22Rv1 (cell line): Measurements from ENCODE around the gene SMAD4.

Source experiments
- CTCF ChIP-seq: fragments of 450-650 bp; IDR thresholded peaks from 2 replicates; pipeline ENCODE4 v1.5.1; 2017; ENCODE audit warnings: mild to moderate bottlenecking
- ZFX ChIP-seq: fragments of 450-650 bp; IDR thresholded peaks from 2 replicates; pipeline ENCODE4 v1.6.1; 2017; ENCODE audit warnings: antibody characterized with exemption, borderline replicate concordance

GRCh38 chr18:50987261-50987660 lies 42.8 kb upstream of the SMAD4 start:
- no peak for TF ChIP-seq CTCF
- no peak for TF ChIP-seq ZFX
